Karpas-422 (cell line): ENCODE data around the gene GALNT17. TPM values are rescaled to one million over a fixed set of nuclear protein-coding genes. Genes with fewer than 3 reads are reported as not detected.
"Not testable (repeated sequence)": the region's sequence is repeated elsewhere in the genome, so short reads cannot be mapped to it uniquely, and the experiment has no call there.

Source experiments
- DNase-seq: peaks from one replicate; pipeline ENCODE4 v3.0.0-alpha.2; 2015
- H2AFZ ChIP-seq: fragments of 200-600 bp; sonication (generic); 2 replicates; pipeline ENCODE4 v1.6.1; 2014; ENCODE audit warnings: antibody characterized with exemption, low read length, mixed read lengths
- H3K27ac ChIP-seq: fragments of 200-600 bp; sonication (generic); 2 replicates; pipeline ENCODE4 v1.5.1; 2014; ENCODE audit warnings: mild to moderate bottlenecking, low read length, moderate library complexity
- H3K27me3 ChIP-seq: fragments of 200-600 bp; sonication (generic); 2 replicates; pipeline ENCODE4 v1.6.1; 2014; ENCODE audit warnings: low read length, mixed read lengths
- H3K36me3 ChIP-seq: fragments of 200-600 bp; sonication (generic); 2 replicates; pipeline ENCODE4 v1.6.1; 2014; ENCODE audit warnings: low read length, mixed read lengths; ENCODE audit not compliant: insufficient read depth
- H3K4me1 ChIP-seq: fragments of 200-600 bp; sonication (generic); 2 replicates; pipeline ENCODE4 v1.6.1; 2014; ENCODE audit warnings: mild to moderate bottlenecking, low read length, mixed read lengths
- H3K4me2 ChIP-seq: fragments of 200-600 bp; sonication (generic); 2 replicates; pipeline ENCODE4 v1.6.1; 2014; ENCODE audit warnings: low read length, low read depth, mild to moderate bottlenecking; ENCODE audit not compliant: poor library complexity, severe bottlenecking
- H3K4me3 ChIP-seq: fragments of 200-600 bp; sonication (generic); 2 replicates; pipeline ENCODE4 v1.5.1; 2014; ENCODE audit warnings: mild to moderate bottlenecking, antibody characterized with exemption, low read length, mixed read lengths
- H3K79me2 ChIP-seq: fragments of 200-600 bp; sonication (generic); 2 replicates; pipeline ENCODE4 v1.6.1; 2014; ENCODE audit warnings: mild to moderate bottlenecking, low read length, mixed read lengths
- H3K9ac ChIP-seq: fragments of 200-600 bp; sonication (generic); 2 replicates; pipeline ENCODE4 v1.6.0; 2014; ENCODE audit warnings: low read length
- H3K9me2 ChIP-seq: fragments of 200-600 bp; sonication (generic), shearing (Covaris generic); replicated peaks from 2 replicates; pipeline ENCODE4 v1.6.0; 2014; ENCODE audit warnings: mild to moderate bottlenecking, low read length, moderate library complexity; ENCODE audit not compliant: insufficient read depth
- H3K9me3 ChIP-seq: fragments of 300-700, 200-600 bp; sonication (generic); 2 replicates; pipeline ENCODE4 v1.6.1; 2014; ENCODE audit warnings: low read length, mixed read lengths
- H4K20me1 ChIP-seq: fragments of 200-600 bp; sonication (generic); 2 replicates; pipeline ENCODE4 v1.6.1; 2014; ENCODE audit warnings: mild to moderate bottlenecking, antibody characterized with exemption, low read length, low read depth; ENCODE audit not compliant: insufficient read depth
- total RNA-seq: library from RNA; depleted of rRNA; stranded (reverse); fragments of >200 nt; shearing (Covaris generic); gene quantifications from 2 replicates; pipeline ENCODE4 v1.2.3, GENCODE V29; 2014; ENCODE audit warnings: low replicate concordance

Gene GALNT17
- total RNA-seq, 1 experiment from 2014 or later: not detected

GRCh38 chr7:71206184-71206583 is 74.2 kb downstream of the GALNT17 start:
- Histone ChIP-seq H3K4me2 (no peak overlapping the region), H3K4me1 (no peaks in the 10 kb centered on the region), H3K79me2 (no peaks in the 10 kb centered on the region), H3K27ac (no peak overlapping the region), H2AFZ (no peak overlapping the region), H3K9me2 (no peaks in the 10 kb centered on the region), H3K4me3 (no peak overlapping the region), H3K9me3 (no peaks in the 10 kb centered on the region), H3K36me3 (no peaks in the 10 kb centered on the region), H3K9ac (no peak overlapping the region), H4K20me1 (no peaks in the 10 kb centered on the region), H3K27me3 (no peaks in the 10 kb centered on the region)
- DNase-seq: no peak

- no peaks in the 10 kb centered on the region for H3K27me3 ChIP-seq
- no peaks in the 10 kb centered on the region for H3K4me1 ChIP-seq
- no peaks in the 10 kb centered on the region for H4K20me1 ChIP-seq
- no peak overlapping the region for H2AFZ ChIP-seq
- H3K4me2 ChIP-seq: no peak overlapping the region
- H3K9me2 ChIP-seq: no peaks in the 10 kb centered on the region
- H3K79me2 ChIP-seq: no peaks in the 10 kb centered on the region
- H3K36me3 ChIP-seq: no peaks in the 10 kb centered on the region
- DNase-seq: no peak
- H3K9me3 ChIP-seq: no peaks in the 10 kb centered on the region
- H3K9ac ChIP-seq: no peak overlapping the region
- H3K4me3 ChIP-seq: no peak overlapping the region
- no peak overlapping the region for H3K27ac ChIP-seq
Observed at GRCh38 chr7:71208881-71209280, 76.9 kb downstream of the GALNT17 start.

- H3K36me3 ChIP-seq, DNase-seq: not testable (repeated sequence)
Observed at GRCh38 chr7:71209484-71209883, 77.5 kb downstream of the GALNT17 start.

GRCh38 chr7:71210220-71210619 is 78.3 kb downstream of the GALNT17 start:
- Histone ChIP-seq H3K9me2 (no peaks in the 10 kb centered on the region), H3K79me2 (no peaks in the 10 kb centered on the region), H3K27me3 (no peaks in the 10 kb centered on the region), H4K20me1 (no peaks in the 10 kb centered on the region), H3K4me1 (no peaks in the 10 kb centered on the region), H2AFZ (no peak overlapping the region), H3K9ac (no peak overlapping the region), H3K27ac (no peak overlapping the region), H3K4me2 (no peak overlapping the region), H3K4me3 (no peak overlapping the region), H3K9me3 (no peaks in the 10 kb centered on the region), H3K36me3 (no peaks in the 10 kb centered on the region)
- DNase-seq: no peak

More at GRCh38 chr7:71209484-71209883, 77.5 kb downstream of the GALNT17 start:
- H2AFZ ChIP-seq, H3K27me3 ChIP-seq, H3K79me2 ChIP-seq, H3K9me2 ChIP-seq, H3K27ac ChIP-seq, H3K4me3 ChIP-seq, H3K4me1 ChIP-seq, H3K4me2 ChIP-seq, H3K9ac ChIP-seq, H3K9me3 ChIP-seq, H4K20me1 ChIP-seq: not testable (repeated sequence)

- H3K9me2 ChIP-seq, H4K20me1 ChIP-seq, H2AFZ ChIP-seq, H3K27me3 ChIP-seq, H3K79me2 ChIP-seq, H3K9me3 ChIP-seq, H3K4me1 ChIP-seq, DNase-seq, H3K4me2 ChIP-seq, H3K27ac ChIP-seq, H3K36me3 ChIP-seq, H3K9ac ChIP-seq, H3K4me3 ChIP-seq: not testable (repeated sequence)
Observed at GRCh38 chr7:71212433-71212832, 80.5 kb downstream of the GALNT17 start.

GRCh38 chr7:71216211-71216610 is 84.3 kb downstream of the GALNT17 start:
- no peak overlapping the region for H3K27ac ChIP-seq
- H3K4me1 ChIP-seq: no peaks in the 10 kb centered on the region
- H3K9me2 ChIP-seq: no peaks in the 10 kb centered on the region
- no peak overlapping the region for H3K4me3 ChIP-seq
- no peak overlapping the region for H3K9ac ChIP-seq
- no peak overlapping the region for H2AFZ ChIP-seq
- no peaks in the 10 kb centered on the region for H3K27me3 ChIP-seq
- no peaks in the 10 kb centered on the region for H4K20me1 ChIP-seq
- H3K4me2 ChIP-seq: no peak overlapping the region
- no peaks in the 10 kb centered on the region for H3K36me3 ChIP-seq
- no peaks in the 10 kb centered on the region for H3K79me2 ChIP-seq
- no peaks in the 10 kb centered on the region; the same call in 1 of the 2 replicates for H3K9me3 ChIP-seq
- DNase-seq: no peak

- Histone ChIP-seq H3K9ac (no peak overlapping the region), H2AFZ (no peak overlapping the region), H3K27me3 (no peaks in the 10 kb centered on the region), H3K27ac (no peak overlapping the region), H3K4me1 (no peaks in the 10 kb centered on the region), H4K20me1 (no peaks in the 10 kb centered on the region), H3K4me3 (no peak overlapping the region), H3K36me3 (no peaks in the 10 kb centered on the region), H3K9me3 (no peaks in the 10 kb centered on the region; the same call in 1 of the 2 replicates), H3K4me2 (no peak overlapping the region), H3K79me2 (no peaks in the 10 kb centered on the region), H3K9me2 (no peaks in the 10 kb centered on the region)
- no peak for DNase-seq
Observed at GRCh38 chr7:71220210-71220695, 88.3 kb downstream of the GALNT17 start.

GRCh38 chr7:71221049-71221448 is 89.1 kb downstream of the GALNT17 start:
- Histone ChIP-seq H3K36me3 (no peaks in the 10 kb centered on the region), H4K20me1 (no peaks in the 10 kb centered on the region), H2AFZ (no peak overlapping the region), H3K27ac (no peak overlapping the region), H3K4me2 (no peak overlapping the region), H3K9ac (no peak overlapping the region), H3K27me3 (no peaks in the 10 kb centered on the region), H3K9me3 (no peaks in the 10 kb centered on the region; the same call in 1 of the 2 replicates), H3K4me3 (no peak overlapping the region), H3K79me2 (no peaks in the 10 kb centered on the region), H3K9me2 (no peaks in the 10 kb centered on the region), H3K4me1 (no peaks in the 10 kb centered on the region)
- DNase-seq: no peak

GRCh38 chr7:71221549-71221948 is 89.6 kb downstream of the GALNT17 start:
- no peaks in the 10 kb centered on the region; the same call in 1 of the 2 replicates for H3K9me3 ChIP-seq
- no peaks in the 10 kb centered on the region for H3K36me3 ChIP-seq
- H3K4me2 ChIP-seq: no peak overlapping the region
- no peak overlapping the region for H2AFZ ChIP-seq
- DNase-seq: no peak
- no peaks in the 10 kb centered on the region for H3K4me1 ChIP-seq
- no peak overlapping the region for H3K27ac ChIP-seq
- no peak overlapping the region for H3K9ac ChIP-seq
- H3K4me3 ChIP-seq: no peak overlapping the region
- no peaks in the 10 kb centered on the region for H3K9me2 ChIP-seq
- H4K20me1 ChIP-seq: no peaks in the 10 kb centered on the region
- H3K27me3 ChIP-seq: no peaks in the 10 kb centered on the region
- H3K79me2 ChIP-seq: no peaks in the 10 kb centered on the region
